Psoas muscle (tissue), 8 donors: ENCODE data around the gene STEAP1B. TPM values are rescaled to one million over a fixed set of nuclear protein-coding genes. Genes with fewer than 3 reads are reported as not detected.
"Not testable (repeated sequence)": the region's sequence is repeated elsewhere in the genome, so short reads cannot be mapped to it uniquely, and the experiment has no call there.

Source experiments
- ATAC-seq, 4 donors: fragments of 200-7000 bp; cut with Tn5 transposase; one replicate each; pipeline ENCODE4 v1.9.1; 2020; ENCODE audit warnings: moderate library complexity in 3 of 4, mild to moderate bottlenecking in 2 of 4
- DNase-seq, 2 donors: peaks; one replicate each; pipeline ENCODE4 v3.0.0-alpha.2; 2020
- H3K27ac ChIP-seq: fragments of 200-600 bp; one replicate; pipeline ENCODE4 v1.8.0; 2022
- H3K27me3 ChIP-seq, 3 donors: fragments of 200-600 bp in 1 of 3; one replicate each; pipeline versions ENCODE4 v1.6.1 to v1.8.0; 2013 to 2022; ENCODE audit warnings: low read length in 2 of 3, mild to moderate bottlenecking in 2 of 3, moderate library complexity in 1 of 3; ENCODE audit not compliant: insufficient read depth in 3 of 3
- H3K36me3 ChIP-seq, 2 donors: fragments of 200-600 bp in 1 of 2; one replicate each; pipeline versions ENCODE4 v1.6.1 to v1.8.0; 2013 to 2022; ENCODE audit warnings: low read depth in 1 of 2, mild to moderate bottlenecking in 1 of 2, moderate library complexity in 1 of 2; ENCODE audit not compliant: insufficient read depth in 1 of 2
- H3K4me1 ChIP-seq: fragments of 200-600 bp; one replicate; pipeline ENCODE4 v1.8.0; 2022
- H3K4me3 ChIP-seq: fragments of 200-600 bp; one replicate; pipeline ENCODE4 v1.8.0; 2022; ENCODE audit warnings: mild to moderate bottlenecking
- H3K9me3 ChIP-seq: fragments of 200-600 bp; one replicate; pipeline ENCODE4 v1.8.0; 2022
- CTCF ChIP-seq: fragments of 200-600 bp; IDR thresholded peaks from one replicate; pipeline ENCODE4 v1.8.0; 2022; ENCODE audit warnings: antibody characterized with exemption
- WGBS, 3 donors: extraction: QIAGEN DNeasy Blood & Tissue Kit; methylation state at CpG; one replicate each; pipeline versions ENCODE4 v1.1.6 to v1.1.7; 2013; 5-methylcytosine and 5-hydroxymethylcytosine counted together
- intact Hi-C, 2 donors: fragments of 100-400 bp; cut with DNase I; formaldehyde crosslinking; loops; one replicate each; pipeline versions ENCODE4 v1.11.0 to v1.14.2; 2022
- polyA plus RNA-seq, 3 donors: library from polyadenylated mRNA; stranded (reverse); fragments of 200-250 nt; gene quantifications; one replicate each; pipeline ENCODE4 v1.2.3, GENCODE V29; 2013
- total RNA-seq, 4 donors: library from RNA; stranded (reverse); fragmentation: NEBNext Ultra II Directional in 2 of 4; extraction: Animal tissue kit (Norgen Biotek cat#: 25700) in 2 of 4; gene quantifications; one replicate each; pipeline versions ENCODE4 v1.2.1 to v1.2.4, GENCODE V29; 2021 to 2023
- donor health status: healthy with polysubstance abuse.
- donor health status: DM: no; HTN: no; CAD: no; lungs with moderate emphysema.
- donor health status: Bipolar disorder and iron deficiency.
- donor health status: healthy.
- donor health status: DM: yes; HTN: yes; CAD: no.
- donor health status: DM: no; HTN: no; CAD: no.
- donor health status: DM: no; HTN: no; CAD: no.
- donor health status: DM: yes; HTN: yes; CAD: no.

Gene STEAP1B
- total and polyA plus RNA-seq, 7 donors = 0.24 to 1.6 (median 0.91) TPM

- H3K4me1 ChIP-seq, H3K4me3 ChIP-seq, H3K27me3 ChIP-seq, ATAC-seq, H3K27ac ChIP-seq, H3K9me3 ChIP-seq, intact Hi-C loops, DNase-seq, H3K36me3 ChIP-seq: not testable (repeated sequence)
- 66 to 74% (median 71%) methylated on average over 3 of the region's 3 CpGs for WGBS, 3 donors
Measured at GRCh38 chr7:22504519-22504918, 4.5 kb upstream of the STEAP1B start.

GRCh38 chr7:22502104-22502503, 2.1 kb upstream of the STEAP1B start:
- DNase-seq, H3K27me3 ChIP-seq, H3K36me3 ChIP-seq, intact Hi-C loops, H3K27ac ChIP-seq, H3K4me1 ChIP-seq, H3K4me3 ChIP-seq, H3K9me3 ChIP-seq, ATAC-seq: not testable (repeated sequence)
- WGBS, 3 donors = 74 to 78% (median 74%) methylated on average over 5 of the region's 5 CpGs

GRCh38 chr7:22501336-22501735, 1.3 kb upstream of the STEAP1B start:
- 4 to 23% (median 18%) methylated on average over 2 to 4 of the region's 4 CpGs for WGBS, 3 donors
- H3K36me3 ChIP-seq, intact Hi-C loops, DNase-seq, H3K4me3 ChIP-seq, H3K27me3 ChIP-seq, H3K27ac ChIP-seq, H3K4me1 ChIP-seq, H3K9me3 ChIP-seq: not testable (repeated sequence)
- peak in 3 of 4 donors; percentile 38 to 74 (median 52) for ATAC-seq
- peak; percentile 32 for TF ChIP-seq CTCF

GRCh38 chr7:22499044-22499443, 944 bp downstream of the STEAP1B start:
- H3K4me3 ChIP-seq = no peak overlapping the region
- ATAC-seq = no peak
- no peaks in the 10 kb centered on the region for H3K27me3 ChIP-seq
- H3K9me3 ChIP-seq = no peaks in the 10 kb centered on the region
- H3K27ac ChIP-seq = no peak overlapping the region
- TF ChIP-seq CTCF = no peak
- H3K36me3 ChIP-seq = no peaks in the 10 kb centered on the region
- intact Hi-C loops = no loop called here
- DNase-seq = no peak
- 91 to 95% (median 92%) methylated on average over 5 of the region's 5 CpGs for WGBS, 3 donors
- H3K4me1 ChIP-seq = no peaks in the 10 kb centered on the region

GRCh38 chr7:22496912-22497311, 3.1 kb downstream of the STEAP1B start:
- ATAC-seq, DNase-seq, H3K36me3 ChIP-seq, H3K27ac ChIP-seq, H3K9me3 ChIP-seq, H3K4me1 ChIP-seq, intact Hi-C loops, H3K4me3 ChIP-seq, H3K27me3 ChIP-seq: not testable (repeated sequence)
- WGBS, 3 donors = 49 to 71% (median 49%) methylated on average over 2 of the region's 2 CpGs

- H3K9me3 ChIP-seq, H3K27me3 ChIP-seq, ATAC-seq, H3K27ac ChIP-seq, H3K36me3 ChIP-seq, H3K4me1 ChIP-seq, H3K4me3 ChIP-seq, DNase-seq, intact Hi-C loops: not testable (repeated sequence)
- WGBS, 3 donors = 91 to 94% (median 93%) methylated on average over 5 of the region's 6 CpGs
Measured at GRCh38 chr7:22496296-22496888, 3.6 kb downstream of the STEAP1B start.

GRCh38 chr7:22493160-22493925, 6.6 kb downstream of the STEAP1B start:
- H3K9me3 ChIP-seq, intact Hi-C loops, H3K36me3 ChIP-seq, H3K4me1 ChIP-seq, DNase-seq, H3K27me3 ChIP-seq, ATAC-seq, H3K27ac ChIP-seq, H3K4me3 ChIP-seq: not testable (repeated sequence)
- WGBS, 3 donors = 77 to 93% (median 88%) methylated on average over 4 of the region's 4 CpGs
